Measurements from ENCODE around the gene NTM. TPM values are rescaled to one million over a fixed set of nuclear protein-coding genes. Genes with fewer than 3 reads are reported as not detected.
A peak's percentile ranks its signal among the peaks of the same experiment; 100 is the strongest.

NTM gene
- total RNA-seq, 1 experiment from 2014 or later: 9.9 TPM

GRCh38 chr11:131982154-131982553 lies 611.7 kb downstream of the NTM start:
- Histone ChIP-seq H3K4ac (ENCODE audit: low read depth, low read length) (no peak overlapping the region), H3K23ac (ENCODE audit: insufficient read length, low read depth, low read length) (no peak overlapping the region), H2AFZ (ENCODE audit: low read length) (no peak overlapping the region), H3K9me3 (ENCODE audit: control insufficient read depth, low read depth, low read length) (no peaks in the 10 kb centered on the region), H3K4me1 (ENCODE audit: insufficient read depth, low read length) (peaks cover 23% of the 10 kb centered on the region), H3K18ac (ENCODE audit: insufficient read length, low read depth, low read length) (no peak overlapping the region), H4K8ac (replicated peaks; ENCODE audit: insufficient read length, low read depth, low read length) (no peak overlapping the region), H3K23me2 (ENCODE audit: insufficient read length, low read depth, low read length, poor library complexity, severe bottlenecking) (no peaks in the 10 kb centered on the region), H2BK12ac (ENCODE audit: insufficient read length, low read depth, low read length) (no peak overlapping the region), H3K79me2 (ENCODE audit: insufficient read depth, low read length) (no peaks in the 10 kb centered on the region), H4K20me1 (ENCODE audit: control insufficient read depth, insufficient read depth, insufficient read length) (no peaks in the 10 kb centered on the region), H2BK20ac (ENCODE audit: low read depth, low read length, poor library complexity, severe bottlenecking) (no peak overlapping the region), H3K27me3 (ENCODE audit: insufficient read depth, low read length) (no peaks in the 10 kb centered on the region), H3K27ac (ENCODE audit: insufficient read length, low read depth, low read length) (no peak overlapping the region), H2BK15ac (ENCODE audit: low read depth, low read length) (no peak overlapping the region), H2AK5ac (ENCODE audit: insufficient read length, low read length) (no peak overlapping the region), H3K9ac (ENCODE audit: extremely low read depth, insufficient read length, low read length) (no peak overlapping the region), H4K91ac (ENCODE audit: insufficient read length, low read depth, low read length) (no peak overlapping the region), H3K14ac (ENCODE audit: insufficient read depth, low read length) (no peak overlapping the region), H3K4me2 (ENCODE audit: insufficient read depth, insufficient read length, low read length) (peak overlapping the region; percentile 22), H4K5ac (ENCODE audit: insufficient read length, low read depth, low read length) (no peak overlapping the region), H3K79me1 (ENCODE audit: insufficient read depth, low read depth, low read length, poor library complexity, severe bottlenecking) (no peaks in the 10 kb centered on the region), H2BK120ac (ENCODE audit: low read depth, low read length, poor library complexity, severe bottlenecking) (no peak overlapping the region), H3K56ac (ENCODE audit: insufficient read length, low read depth, low read length) (no peak overlapping the region), H2BK5ac (ENCODE audit: insufficient read length, low read length) (no peak overlapping the region), H3T11ph (ENCODE audit: low read length) (no peak overlapping the region)
- Mint-ChIP-seq H3K4me3 (peak overlapping the region; percentile 30 to 64), H3K9me3 (no peaks in the 10 kb centered on the region), H3K27ac (peak overlapping the region; percentile 71 to 97 (median 92)), H3K36me3 (ENCODE audit: insufficient read depth in 1 of 3, low read depth in 3 of 3) (peaks cover 0 to 7% (median 2%) of the 10 kb centered on the region in 3 experiments; a peak in 3 of 7 replicates), H3K27me3 (ENCODE audit: low read depth) (no peaks in the 10 kb centered on the region), H3K4me1 (peaks cover 73 to 75% of the 10 kb centered on the region in 2 experiments)
- TF ChIP-seq CTCF (conservative IDR thresholded peaks at IDR 0.05): no peak
- WGBS (ENCODE audit: extremely low coverage, insufficient read length, low lambda C conversion rate): no CpG with 5 or more reads among the region's 3 CpGs
- DNase-seq: peak; percentile 84
